ENCODE data around the gene DBP.

The DBP gene

GRCh38 chr19:48598996-48599700 is 38.0 kb downstream of the DBP start:
- H3K4me2 ChIP-seq (ENCODE audit: low read length) = no peak overlapping the region
- H3K27me3 ChIP-seq (ENCODE audit: control insufficient read depth, insufficient read depth, low read length) = no peaks in the 10 kb centered on the region
- H3K27ac ChIP-seq = no peak overlapping the region
- no peak overlapping the region for H3K9ac ChIP-seq
- no peaks in the 10 kb centered on the region for H3K36me3 ChIP-seq (ENCODE audit: control insufficient read depth, insufficient read depth, low read length)
- no peaks in the 10 kb centered on the region for H3K79me2 ChIP-seq
- H2AFZ ChIP-seq = no peak overlapping the region
- no peak for TF ChIP-seq CTCF (IDR thresholded peaks at IDR 0.05)
- H3K4me1 ChIP-seq = no peaks in the 10 kb centered on the region
- H3K4me3 ChIP-seq (ENCODE audit: low read depth, low read length) = no peak overlapping the region
- H3K9me3 ChIP-seq (ENCODE audit: control insufficient read depth, low read length) = no peaks in the 10 kb centered on the region

GRCh38 chr19:48596679-48597465 is 40.3 kb downstream of the DBP start:
- Histone ChIP-seq H3K4me3 (ENCODE audit: low read depth, low read length) (no peak overlapping the region), H2AFZ (no peak overlapping the region), H3K9ac (no peak overlapping the region), H3K4me2 (ENCODE audit: low read length) (no peak overlapping the region), H3K27me3 (ENCODE audit: control insufficient read depth, insufficient read depth, low read length) (no peaks in the 10 kb centered on the region), H3K27ac (no peak overlapping the region), H3K36me3 (ENCODE audit: control insufficient read depth, insufficient read depth, low read length) (no peaks in the 10 kb centered on the region), H3K4me1 (no peaks in the 10 kb centered on the region), H3K79me2 (no peaks in the 10 kb centered on the region), H3K9me3 (ENCODE audit: control insufficient read depth, low read length) (no peaks in the 10 kb centered on the region)
- no peak for TF ChIP-seq CTCF (IDR thresholded peaks at IDR 0.05)

GRCh38 chr19:48596237-48596636 is 40.9 kb downstream of the DBP start:
- no peak for TF ChIP-seq CTCF (IDR thresholded peaks at IDR 0.05)
- H3K27ac ChIP-seq = no peak overlapping the region

GRCh38 chr19:48595833-48596232 is 41.3 kb downstream of the DBP start:
- no peak for TF ChIP-seq CTCF (IDR thresholded peaks at IDR 0.05)
- H3K4me2 ChIP-seq (ENCODE audit: low read length) = no peak overlapping the region
- H3K4me3 ChIP-seq (ENCODE audit: low read depth, low read length) = no peak overlapping the region
- no peaks in the 10 kb centered on the region for H3K79me2 ChIP-seq
- H3K9me3 ChIP-seq (ENCODE audit: control insufficient read depth, low read length) = no peaks in the 10 kb centered on the region
- H3K9ac ChIP-seq = no peak overlapping the region
- no peak overlapping the region for H2AFZ ChIP-seq
- H3K27me3 ChIP-seq (ENCODE audit: control insufficient read depth, insufficient read depth, low read length) = no peaks in the 10 kb centered on the region
- no peaks in the 10 kb centered on the region for H3K4me1 ChIP-seq
- no peaks in the 10 kb centered on the region for H3K36me3 ChIP-seq (ENCODE audit: control insufficient read depth, insufficient read depth, low read length)
- H3K27ac ChIP-seq = no peak overlapping the region

More at GRCh38 chr19:48596237-48596636, 40.9 kb downstream of the DBP start:
- Histone ChIP-seq H3K27me3 (ENCODE audit: control insufficient read depth, insufficient read depth, low read length) (no peaks in the 10 kb centered on the region), H3K4me2 (ENCODE audit: low read length) (no peak overlapping the region), H3K9ac (no peak overlapping the region), H3K4me3 (ENCODE audit: low read depth, low read length) (no peak overlapping the region), H3K36me3 (ENCODE audit: control insufficient read depth, insufficient read depth, low read length) (no peaks in the 10 kb centered on the region), H2AFZ (no peak overlapping the region), H3K4me1 (no peaks in the 10 kb centered on the region), H3K79me2 (no peaks in the 10 kb centered on the region), H3K9me3 (ENCODE audit: control insufficient read depth, low read length) (no peaks in the 10 kb centered on the region)
